ENCODE data around the gene AMIGO1. TPM values are rescaled to one million over a fixed set of nuclear protein-coding genes. Genes with fewer than 3 reads are reported as not detected.

Gene AMIGO1
- total RNA-seq, 1 donor from 2014 or later = 4.7 TPM

DNA sequence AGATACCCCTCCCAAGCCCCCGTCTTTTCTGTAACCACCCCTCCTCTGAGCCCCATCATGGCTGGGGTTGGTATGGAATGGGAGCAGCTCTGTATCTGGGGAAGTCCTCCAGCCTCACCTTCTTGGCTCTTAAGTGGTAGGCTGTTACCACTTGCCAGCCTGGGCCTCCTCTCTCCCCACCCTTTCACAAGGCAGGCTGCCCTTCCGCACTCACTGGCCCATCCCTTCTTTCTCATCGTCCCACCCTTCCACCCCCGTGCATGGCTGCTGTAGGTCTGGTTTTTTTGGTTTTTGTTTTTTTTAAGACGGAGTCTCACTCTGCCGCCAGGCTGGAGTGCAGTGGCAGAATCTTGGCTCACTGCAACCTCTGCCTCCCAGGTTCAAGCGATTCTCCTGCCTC, 10.4 kb downstream of the AMIGO1 start:
- Histone ChIP-seq H3K4me1 (peaks cover 16 to 40% of the 10 kb centered on the region in 2 donors), H3K4me3 (no peak overlapping the region), H3K27me3 (no peaks in the 10 kb centered on the region), H3K27ac (peak overlapping the region; percentile 53 to 64), H3K36me3 (peaks cover 13 to 25% of the 10 kb centered on the region in 2 donors), H3K9me3 (no peaks in the 10 kb centered on the region)
- DNase-seq (ENCODE audit: low spot score in 2 of 2) = no peak
- TF ChIP-seq, protein P1, sequence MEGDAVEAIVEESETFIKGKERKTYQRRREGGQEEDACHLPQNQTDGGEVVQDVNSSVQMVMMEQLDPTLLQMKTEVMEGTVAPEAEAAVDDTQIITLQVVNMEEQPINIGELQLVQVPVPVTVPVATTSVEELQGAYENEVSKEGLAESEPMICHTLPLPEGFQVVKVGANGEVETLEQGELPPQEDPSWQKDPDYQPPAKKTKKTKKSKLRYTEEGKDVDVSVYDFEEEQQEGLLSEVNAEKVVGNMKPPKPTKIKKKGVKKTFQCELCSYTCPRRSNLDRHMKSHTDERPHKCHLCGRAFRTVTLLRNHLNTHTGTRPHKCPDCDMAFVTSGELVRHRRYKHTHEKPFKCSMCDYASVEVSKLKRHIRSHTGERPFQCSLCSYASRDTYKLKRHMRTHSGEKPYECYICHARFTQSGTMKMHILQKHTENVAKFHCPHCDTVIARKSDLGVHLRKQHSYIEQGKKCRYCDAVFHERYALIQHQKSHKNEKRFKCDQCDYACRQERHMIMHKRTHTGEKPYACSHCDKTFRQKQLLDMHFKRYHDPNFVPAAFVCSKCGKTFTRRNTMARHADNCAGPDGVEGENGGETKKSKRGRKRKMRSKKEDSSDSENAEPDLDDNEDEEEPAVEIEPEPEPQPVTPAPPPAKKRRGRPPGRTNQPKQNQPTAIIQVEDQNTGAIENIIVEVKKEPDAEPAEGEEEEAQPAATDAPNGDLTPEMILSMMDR (IDR thresholded peaks at IDR 0.05) = no peak
- intact Hi-C loops (cut with DNase I) = no loop called here

DNA sequence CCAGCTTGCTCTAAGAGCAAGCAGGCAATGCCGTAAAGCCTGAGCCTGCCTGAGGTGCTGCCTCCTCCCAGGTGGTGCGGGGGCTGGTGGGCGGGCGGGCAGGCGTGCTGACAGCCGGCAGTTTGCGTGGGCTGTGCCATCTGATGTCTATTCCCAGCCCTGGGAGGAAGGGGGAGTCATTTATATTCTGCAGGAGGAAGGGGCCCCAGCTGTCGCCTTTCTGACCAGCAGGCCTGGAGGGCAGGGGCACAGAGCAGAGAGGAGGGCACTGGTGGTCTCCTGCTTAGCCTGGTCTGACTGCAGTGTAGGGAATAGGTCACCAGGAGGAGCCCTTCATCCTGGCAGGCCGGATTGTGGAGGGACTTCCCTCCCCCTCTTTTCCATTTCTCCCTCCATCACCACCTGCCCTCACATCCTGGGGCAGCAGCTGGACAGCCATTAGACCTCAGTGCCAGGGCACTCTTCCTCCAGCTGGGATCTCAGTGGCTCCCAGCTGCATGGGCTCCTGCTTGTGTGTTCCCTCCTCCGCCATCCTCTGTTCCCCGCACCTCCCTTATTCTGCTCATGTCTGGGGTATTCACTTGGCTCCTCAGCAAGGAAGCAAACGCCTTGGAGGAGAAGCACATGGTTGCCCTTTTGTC, 11.2 kb downstream of the AMIGO1 start:
- intact Hi-C loops (cut with DNase I) = no loop called here

GRCh38 chr1:109497449-109498160, 11.9 kb downstream of the AMIGO1 start:
- Histone ChIP-seq H3K27me3 (no peaks in the 10 kb centered on the region), H3K4me3 (no peak overlapping the region), H3K9me3 (no peaks in the 10 kb centered on the region), H3K27ac (no peak overlapping the region), H3K4me1 (peaks cover 16 to 46% of the 10 kb centered on the region in 2 donors), H3K36me3 (peaks cover 13 to 25% of the 10 kb centered on the region in 2 donors)
- intact Hi-C loops (cut with DNase I) = no loop called here
- TF ChIP-seq, protein P1 (IDR thresholded peaks at IDR 0.05) = no peak
- no peak for DNase-seq (ENCODE audit: low spot score in 2 of 2)

More for the DNA sequence above, 11.2 kb downstream of the AMIGO1 start:
- Histone ChIP-seq H3K36me3 (peaks cover 13 to 25% of the 10 kb centered on the region in 2 donors), H3K27ac (peak overlapping the region in 1 of 2 donors; percentile 17), H3K4me1 (peaks cover 16 to 45% of the 10 kb centered on the region in 2 donors), H3K27me3 (no peaks in the 10 kb centered on the region), H3K4me3 (no peak overlapping the region), H3K9me3 (no peaks in the 10 kb centered on the region)
- no peak for DNase-seq (ENCODE audit: low spot score in 2 of 2)
- TF ChIP-seq, protein P1 (IDR thresholded peaks at IDR 0.05) = peak; percentile 26 to 53 (median 44)

DNA sequence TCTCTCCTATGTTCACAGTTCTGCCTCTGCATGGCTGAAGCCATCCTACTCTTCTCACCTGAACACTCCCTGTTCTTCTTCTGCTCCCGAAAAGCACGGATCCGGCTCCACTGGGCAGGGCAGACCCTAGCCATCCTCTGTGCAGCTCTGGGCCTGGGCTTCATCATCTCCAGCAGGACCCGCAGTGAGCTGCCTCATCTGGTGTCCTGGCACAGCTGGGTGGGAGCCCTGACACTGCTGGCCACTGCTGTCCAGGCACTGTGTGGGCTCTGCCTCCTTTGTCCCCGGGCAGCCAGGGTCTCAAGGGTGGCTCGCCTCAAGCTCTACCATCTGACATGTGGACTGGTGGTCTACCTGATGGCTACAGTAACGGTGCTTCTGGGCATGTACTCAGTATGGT, 13.8 kb downstream of the AMIGO1 start:
- Histone ChIP-seq H3K36me3 (peaks cover 13 to 25% of the 10 kb centered on the region in 2 donors), H3K27ac (no peak overlapping the region), H3K27me3 (no peaks in the 10 kb centered on the region), H3K9me3 (no peaks in the 10 kb centered on the region), H3K4me1 (peaks cover 9 to 34% of the 10 kb centered on the region in 2 donors), H3K4me3 (no peak overlapping the region)
- TF ChIP-seq, protein P1 (IDR thresholded peaks at IDR 0.05) = no peak
- no peak for DNase-seq (ENCODE audit: low spot score in 2 of 2)
- intact Hi-C loops (cut with DNase I) = no loop called here

GRCh38 chr1:109493805-109494539, 15.6 kb downstream of the AMIGO1 start, which contains the start of gene CYB561D1:
CYB561D1 (plus strand) TSS chr1:109494094; CDS start chr1:109494140, 46 bp downstream.
- TF ChIP-seq, protein P1 (IDR thresholded peaks at IDR 0.05) = peak; percentile 92 to 98 (median 95)

More at GRCh38 chr1:109493805-109494539, 15.6 kb downstream of the AMIGO1 start, which contains the start of gene CYB561D1:
- no peaks in the 10 kb centered on the region for H3K9me3 ChIP-seq
- peaks cover 13 to 25% of the 10 kb centered on the region in 2 donors for H3K36me3 ChIP-seq
- intact Hi-C loops (cut with DNase I) = loop anchor here (1.0 to 2.0 kb wide), 3 partner anchors 15 to 67 kb away; partner anchors contain the start of genes AMIGO1 and PSMA5
- peak within 1 kb of the TSS; percentile 61 to 89 for H3K4me3 ChIP-seq
- DNase-seq (ENCODE audit: low spot score in 2 of 2) = peak; percentile 35 to 92
- peak within 1 kb of the TSS; percentile 78 to 84 for H3K27ac ChIP-seq
- H3K4me1 ChIP-seq = peaks cover 7 to 18% of the 10 kb centered on the region in 2 donors
- no peaks in the 10 kb centered on the region for H3K27me3 ChIP-seq

Data from ascending aorta (tissue), 2 donors.